Retinal pigment epithelial cell (primary cell): ENCODE results near the gene PATJ.
"Not testable (repeated sequence)": the region's sequence is repeated elsewhere in the genome, so short reads cannot be mapped to it uniquely, and the experiment has no call there.

Experiments
- DNase-seq: peaks from one replicate; pipeline ENCODE4 v3.0.0-alpha.2; 2010; ENCODE audit warnings: low read depth
- H3K4me3 ChIP-seq: 2 replicates; pipeline ENCODE4 v1.5.1; 2011; ENCODE audit warnings: mild to moderate bottlenecking, low read length, control low read depth, moderate library complexity
- CTCF ChIP-seq: conservative IDR thresholded peaks from 2 replicates; pipeline ENCODE4 v1.5.1; 2011; ENCODE audit warnings: low read depth, low read length, control low read depth, inconsistent platforms

PATJ gene

GRCh38 chr1:61865646-61866220 lies 123.5 kb downstream of the PATJ start:
- no peak overlapping the region for H3K4me3 ChIP-seq
- TF ChIP-seq CTCF = no peak
- DNase-seq = no peak

GRCh38 chr1:61869691-61870109 lies 127.4 kb downstream of the PATJ start:
- no peak for TF ChIP-seq CTCF
- H3K4me3 ChIP-seq = no peak overlapping the region
- no peak for DNase-seq

- DNase-seq = no peak
- no peak overlapping the region for H3K4me3 ChIP-seq
- TF ChIP-seq CTCF = no peak
These were observed 129.9 kb downstream of the PATJ start for GRCh38 chr1:61872206-61872605.

- no peak for TF ChIP-seq CTCF
- H3K4me3 ChIP-seq = no peak overlapping the region
- no peak for DNase-seq
These were observed 131.3 kb downstream of the PATJ start for GRCh38 chr1:61873581-61873980.

- no peak for DNase-seq
- no peak for TF ChIP-seq CTCF
- no peak overlapping the region for H3K4me3 ChIP-seq
These were observed 131.7 kb downstream of the PATJ start for GRCh38 chr1:61873994-61874393.

GRCh38 chr1:61875198-61875597 lies 132.9 kb downstream of the PATJ start:
- DNase-seq = no peak
- no peak overlapping the region for H3K4me3 ChIP-seq
- no peak for TF ChIP-seq CTCF

- H3K4me3 ChIP-seq, DNase-seq: not testable (repeated sequence)
These were observed 137.7 kb downstream of the PATJ start for GRCh38 chr1:61879887-61880474.
